GM18519 (cell line): ENCODE data around the gene PTRHD1.

Source experiments
- ATAC-seq: cut with Tn5 transposase; IDR thresholded peaks from one replicate; pipeline ENCODE4 v1.9.1; 2021; ENCODE audit warnings: mild to moderate bottlenecking, moderate library complexity; ENCODE audit not compliant: unreplicated experiment, low FRiP score

The PTRHD1 gene

DNA sequence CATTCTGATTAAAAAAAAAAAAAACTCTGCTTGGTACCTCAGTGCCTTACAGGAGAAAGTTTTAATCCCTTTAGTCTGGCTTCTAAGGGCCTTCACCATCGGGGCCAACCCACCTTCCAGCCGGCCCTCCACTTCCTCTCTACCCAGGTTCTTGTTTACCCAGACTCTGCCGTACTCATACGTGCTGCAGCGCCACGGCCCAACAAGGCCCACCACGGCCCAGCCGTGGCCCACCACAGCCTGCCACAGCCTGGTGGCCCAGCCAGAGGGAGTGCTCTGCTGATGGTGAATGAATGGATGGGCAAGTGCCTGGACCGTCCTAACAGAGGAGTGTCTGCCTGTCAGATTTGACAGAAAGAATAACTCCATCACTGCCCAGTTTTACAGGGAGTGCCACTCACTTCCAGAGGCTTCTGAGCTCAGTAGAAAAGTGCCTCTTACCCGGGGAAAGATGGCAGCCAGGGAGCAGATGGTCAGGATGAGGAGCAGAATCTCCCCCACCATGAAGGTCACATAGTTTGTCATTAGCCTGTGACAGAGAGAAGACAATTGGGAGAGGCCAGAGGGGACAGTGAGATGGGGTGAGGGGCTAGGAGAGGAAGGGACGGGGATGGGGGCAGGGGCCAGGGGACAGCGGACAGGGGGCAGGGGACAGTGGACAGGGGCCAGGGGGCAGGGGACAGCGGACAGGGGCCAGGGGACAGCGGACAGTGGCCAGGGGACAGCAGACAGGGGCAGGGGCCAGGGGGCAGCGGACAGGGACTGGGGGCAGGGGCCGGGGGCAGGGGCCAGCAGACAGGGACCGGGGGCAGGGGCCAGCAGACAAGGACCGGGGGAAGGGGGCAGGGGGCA, 38.3 kb upstream of the PTRHD1 start:
- no peak for ATAC-seq

DNA sequence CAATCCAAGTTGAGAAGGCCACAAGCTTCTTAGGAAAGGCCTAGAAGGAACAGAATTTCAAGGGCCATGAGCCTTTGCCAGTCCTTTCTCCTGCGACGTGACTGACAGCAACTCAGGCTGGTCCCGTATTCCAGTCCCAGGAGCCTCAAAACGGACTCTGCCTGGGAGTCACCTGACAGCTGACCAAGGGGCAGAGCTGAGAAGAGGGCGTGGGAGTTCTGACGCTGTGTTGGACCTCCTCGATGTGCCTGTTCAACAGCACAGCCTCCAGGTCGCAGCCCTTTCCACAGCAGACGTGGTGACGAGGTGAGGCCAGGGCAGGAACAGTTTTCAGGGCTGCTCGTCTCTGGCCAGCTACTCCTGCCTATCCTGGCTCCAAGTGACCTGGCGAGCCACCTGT, 37.6 kb upstream of the PTRHD1 start:
- no peak for ATAC-seq

DNA sequence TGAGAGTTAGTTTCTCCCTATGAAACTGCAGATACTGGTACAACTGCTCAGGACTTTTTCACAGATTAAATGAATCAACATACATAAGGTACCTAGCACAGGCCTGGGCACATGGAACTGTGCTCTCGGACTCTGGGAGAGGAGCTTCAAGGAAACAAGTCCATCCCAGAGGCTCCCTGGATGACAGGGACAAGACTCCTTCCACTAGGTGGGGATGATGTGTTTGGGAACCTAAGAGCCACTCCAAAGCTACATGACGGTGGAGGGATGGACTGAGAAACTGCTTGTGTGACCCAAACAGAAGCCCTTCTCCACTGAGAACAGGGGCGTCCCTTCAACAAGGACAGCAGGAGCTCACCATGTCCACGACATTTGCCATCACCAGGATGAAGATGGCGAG, 37.2 kb upstream of the PTRHD1 start:
- no peak for ATAC-seq

DNA sequence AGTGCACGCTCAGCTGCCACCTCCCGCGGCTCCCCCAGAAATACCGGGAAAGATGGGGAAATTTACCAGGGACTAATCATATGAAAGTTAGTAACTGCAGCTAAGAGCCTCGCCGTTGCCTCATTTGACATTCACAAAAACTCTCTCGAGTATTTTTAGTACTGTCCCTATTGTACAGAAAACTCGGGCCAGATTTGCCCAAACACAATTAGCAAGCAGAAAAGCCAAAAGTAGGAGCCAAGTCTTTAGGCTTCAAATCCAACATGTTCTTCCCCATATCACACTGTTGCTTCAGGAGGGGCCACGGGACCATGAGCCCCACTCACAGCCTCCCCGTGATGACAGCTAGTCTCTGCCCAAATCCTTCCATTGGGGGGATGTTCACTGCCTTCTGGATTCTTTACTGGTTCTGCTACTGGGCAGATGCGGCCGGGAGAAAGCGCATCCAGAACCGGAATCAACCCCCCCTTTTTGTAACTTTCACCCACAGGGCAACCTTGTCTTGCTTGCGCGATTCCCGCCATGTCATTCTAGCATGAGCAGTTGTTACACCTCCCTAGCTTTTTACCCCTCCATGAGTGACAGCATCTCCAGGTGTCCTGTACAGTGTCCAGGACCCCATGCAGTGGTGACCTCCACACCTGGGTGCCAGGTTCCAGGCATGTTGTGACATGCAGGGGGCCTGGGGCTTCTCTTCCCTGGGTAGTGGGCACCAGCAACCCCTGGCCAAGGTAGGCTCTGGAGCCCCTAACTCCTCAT, 35.2 kb upstream of the PTRHD1 start:
- ATAC-seq = no peak

DNA sequence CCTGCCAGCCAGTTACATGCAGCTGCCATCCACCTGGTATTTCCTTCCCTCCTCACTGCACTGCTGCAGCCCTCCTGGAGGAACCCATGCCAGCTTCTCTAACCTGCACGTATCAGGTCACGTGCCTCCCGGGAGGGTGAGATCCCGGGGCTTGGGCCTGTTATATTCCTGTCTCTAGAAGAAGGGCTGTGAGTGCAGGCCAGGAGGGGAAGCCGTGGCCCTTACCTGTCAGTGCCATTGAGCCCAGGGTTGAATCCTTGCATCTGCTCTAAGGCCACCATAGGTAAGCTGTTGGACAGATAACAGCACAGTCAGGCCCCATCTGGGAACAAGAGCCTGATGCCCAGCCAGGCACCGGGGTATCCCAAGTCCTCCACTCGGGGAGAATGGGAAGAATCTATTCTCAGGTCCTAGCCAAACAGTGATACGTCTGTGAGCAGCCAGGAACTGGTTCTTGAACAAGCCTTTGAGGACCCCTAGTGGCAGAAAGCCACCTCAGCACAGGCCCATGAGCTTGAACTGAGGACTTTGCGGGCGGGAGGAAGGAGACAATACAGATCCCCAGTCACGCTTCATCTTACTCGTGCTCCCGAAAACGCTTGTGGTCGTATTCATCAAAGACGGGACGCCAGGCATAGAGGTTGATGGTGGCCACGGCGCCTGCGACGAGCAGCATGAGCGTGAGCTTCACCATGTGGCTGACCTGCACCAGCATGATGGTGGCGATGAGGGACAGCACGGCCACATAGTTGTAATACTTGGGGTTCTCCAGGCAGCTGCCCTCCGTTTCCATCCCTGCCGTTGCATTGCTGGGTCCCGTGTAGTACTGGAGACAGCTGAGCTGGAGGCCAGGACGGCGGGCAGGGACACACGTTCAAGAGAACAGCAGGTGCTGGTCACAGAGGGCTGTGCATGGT, 34.4 kb upstream of the PTRHD1 start:
- ATAC-seq = peak; percentile 82

DNA sequence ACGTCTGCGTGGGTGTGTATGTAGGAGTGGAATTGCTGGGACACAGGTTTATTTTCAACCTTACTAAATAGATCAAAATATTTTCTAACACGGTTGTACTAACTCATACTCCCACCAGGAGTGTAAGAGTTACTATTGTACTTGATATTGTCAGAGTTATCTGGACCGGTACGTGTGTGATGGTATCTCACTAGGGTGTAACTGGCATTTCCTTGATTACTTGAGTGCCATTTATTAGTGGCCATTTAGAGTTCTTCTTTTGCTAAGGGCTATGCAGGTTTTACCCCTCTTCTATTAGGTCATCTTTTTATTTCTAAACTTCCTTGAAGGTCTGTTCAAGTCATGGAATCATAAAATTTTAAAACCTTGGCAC, 33.6 kb upstream of the PTRHD1 start:
- ATAC-seq = no peak

DNA sequence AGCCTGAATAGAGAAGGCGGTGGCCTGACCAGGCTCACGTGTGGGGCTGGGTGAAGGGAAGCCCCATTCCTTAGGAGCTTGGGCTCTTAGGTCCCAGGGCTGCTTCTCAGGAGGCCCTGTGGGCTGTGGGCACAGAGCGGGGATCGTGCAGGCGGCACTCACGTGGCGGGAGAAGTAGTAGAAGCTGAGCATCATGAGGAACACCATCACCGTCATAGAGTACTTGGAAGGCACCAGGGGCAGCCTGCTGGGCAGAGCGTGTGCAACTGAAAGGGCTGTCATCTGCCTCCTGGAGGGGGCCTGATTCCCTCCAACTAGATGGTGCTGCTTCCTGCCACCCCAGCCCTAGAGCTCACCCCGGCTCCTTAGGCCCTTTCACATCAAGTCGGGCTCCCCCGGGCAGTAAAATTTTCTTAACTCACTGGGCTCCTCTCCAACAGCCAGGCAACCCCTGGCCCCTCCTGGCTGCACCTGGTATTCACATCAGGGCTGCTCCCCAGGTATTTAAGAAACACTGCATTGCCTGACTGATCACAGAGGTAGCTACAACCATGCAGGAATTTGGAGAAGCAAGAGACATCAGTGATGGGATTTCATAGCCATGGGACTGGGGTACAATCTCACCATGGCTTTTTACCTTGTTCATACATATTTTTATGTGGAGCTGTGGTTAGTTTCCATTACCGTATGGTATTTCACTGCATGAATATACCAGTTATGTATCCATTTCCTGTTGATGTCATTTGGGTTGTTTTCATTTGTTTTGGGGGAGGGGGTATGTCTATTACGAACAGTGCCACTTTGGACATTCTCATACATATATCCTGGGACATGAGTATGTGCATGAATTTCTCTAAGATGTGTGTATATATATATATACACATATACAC, 32.9 kb upstream of the PTRHD1 start:
- ATAC-seq = no peak

DNA sequence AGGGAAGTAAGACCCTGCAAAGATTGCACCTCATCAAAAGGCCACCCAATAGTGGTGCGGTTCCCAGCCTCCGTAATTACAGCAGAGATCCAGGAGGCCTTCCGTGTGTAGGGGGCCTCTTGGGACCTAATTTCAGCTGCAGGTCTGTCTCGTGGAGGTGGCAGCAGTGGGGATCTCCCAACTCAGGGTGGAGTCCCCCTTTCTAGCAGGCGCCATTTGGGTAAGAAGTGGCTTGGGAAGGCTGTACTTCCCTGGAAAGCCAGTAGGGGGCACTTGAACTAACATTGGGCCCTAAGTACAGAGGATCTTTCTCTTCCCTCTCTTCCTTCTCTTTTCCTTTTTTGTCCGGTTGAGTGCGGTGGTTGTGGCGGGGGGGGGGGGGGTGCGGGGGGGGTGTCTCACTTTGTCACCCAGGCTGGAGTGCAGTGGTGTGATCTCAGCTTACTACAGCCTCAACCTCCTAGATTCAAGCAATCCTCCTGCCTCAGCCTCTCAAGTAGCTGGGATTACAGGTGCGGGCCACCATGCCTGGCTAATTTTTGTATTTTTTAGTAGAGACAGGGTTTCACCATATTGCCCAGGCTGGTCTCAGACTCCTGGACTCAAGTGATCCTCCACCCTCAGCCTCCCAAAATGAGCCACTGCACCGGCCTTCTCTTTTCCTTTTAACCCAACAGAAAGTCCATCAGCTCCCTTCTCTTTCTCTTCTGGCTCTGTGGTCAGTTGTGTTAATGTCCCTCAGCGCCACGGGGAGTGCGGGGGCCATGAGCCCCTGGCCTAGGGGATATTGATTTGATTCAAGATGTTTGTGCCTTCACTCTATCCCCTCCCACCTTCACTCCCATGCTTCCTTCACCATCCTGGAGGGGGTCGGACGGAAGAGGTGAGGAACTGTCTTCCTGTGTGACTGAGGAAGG, 32.0 kb upstream of the PTRHD1 start:
- ATAC-seq = no peak

DNA sequence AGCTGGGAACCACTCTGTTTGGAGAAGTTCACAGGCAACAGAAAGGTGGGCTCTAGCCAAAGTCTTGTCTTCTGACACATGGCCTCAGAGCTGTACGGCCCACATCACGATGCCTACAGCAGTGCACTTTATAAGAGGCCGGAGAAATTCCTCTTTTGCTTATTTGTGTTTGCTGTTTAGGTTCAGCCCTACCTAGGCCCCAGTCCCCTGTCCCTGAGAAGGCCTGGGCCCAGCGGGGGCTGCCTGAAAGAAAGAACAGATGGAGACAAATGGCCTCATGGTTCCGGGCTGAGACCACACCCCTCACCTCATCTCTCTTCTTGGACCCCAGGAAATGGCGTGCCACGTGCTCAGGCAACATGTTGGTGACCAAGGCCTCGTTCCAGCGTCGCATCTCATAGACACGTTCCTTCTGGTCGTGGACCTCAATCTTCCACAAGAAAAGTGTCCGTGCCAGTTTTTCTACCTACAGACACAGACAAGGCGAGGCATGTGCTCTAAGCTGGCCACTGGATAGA, 30.9 kb upstream of the PTRHD1 start:
- no peak for ATAC-seq

DNA sequence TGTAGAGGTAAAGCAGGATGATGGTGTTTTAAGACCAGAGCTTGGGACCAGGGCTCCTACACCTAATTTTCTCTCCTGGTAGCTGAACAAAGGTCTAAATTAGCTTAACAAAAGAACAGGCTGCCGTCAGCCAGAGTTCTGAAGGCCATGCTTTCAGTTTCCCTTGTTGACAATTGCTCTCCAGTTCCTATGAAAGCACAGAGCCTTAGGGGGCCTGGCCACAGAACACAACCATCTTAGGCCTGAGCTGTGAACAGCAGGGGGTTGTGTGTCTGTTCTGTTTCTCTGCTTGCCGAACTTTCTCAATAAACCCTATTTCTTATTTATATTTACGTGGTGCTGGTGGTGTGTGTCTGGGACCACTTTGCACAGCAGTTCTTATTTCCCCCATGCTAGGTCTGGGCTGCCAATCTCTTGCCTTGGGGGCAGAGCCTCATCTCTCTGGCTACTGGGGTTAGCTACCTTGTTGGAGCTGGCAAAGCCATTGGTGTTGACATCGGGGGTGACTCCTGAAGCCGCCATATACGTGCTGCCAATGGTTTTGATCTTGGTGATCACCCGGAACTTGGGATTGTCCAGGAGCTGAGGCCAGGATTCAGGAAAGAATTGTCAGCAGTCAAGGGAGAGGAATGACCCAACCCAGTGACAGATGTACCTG, 29.0 kb upstream of the PTRHD1 start:
- ATAC-seq = no peak

DNA sequence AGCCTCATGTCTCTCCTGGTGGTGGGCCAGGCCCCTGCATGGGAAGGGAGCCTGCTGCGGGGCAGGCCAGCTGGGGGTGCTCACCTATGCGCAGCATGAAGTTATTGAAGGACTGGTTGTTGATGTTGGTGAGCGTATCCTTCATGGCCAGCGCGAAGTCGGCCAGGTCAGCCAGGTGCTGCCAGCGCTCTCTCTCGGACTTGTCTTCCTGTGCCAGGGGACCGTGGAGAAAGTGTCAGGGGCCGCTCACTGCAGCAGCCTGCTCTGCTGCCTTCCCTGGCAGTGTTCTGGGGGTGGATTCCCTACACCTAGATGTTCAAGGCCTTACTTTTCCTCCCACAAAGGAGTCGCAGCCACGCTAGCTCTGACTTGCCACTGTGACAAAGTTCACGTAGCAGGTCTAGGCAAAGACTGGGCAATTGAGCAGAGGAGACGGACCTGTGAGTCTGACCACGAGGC, 28.3 kb upstream of the PTRHD1 start:
- ATAC-seq = no peak

DNA sequence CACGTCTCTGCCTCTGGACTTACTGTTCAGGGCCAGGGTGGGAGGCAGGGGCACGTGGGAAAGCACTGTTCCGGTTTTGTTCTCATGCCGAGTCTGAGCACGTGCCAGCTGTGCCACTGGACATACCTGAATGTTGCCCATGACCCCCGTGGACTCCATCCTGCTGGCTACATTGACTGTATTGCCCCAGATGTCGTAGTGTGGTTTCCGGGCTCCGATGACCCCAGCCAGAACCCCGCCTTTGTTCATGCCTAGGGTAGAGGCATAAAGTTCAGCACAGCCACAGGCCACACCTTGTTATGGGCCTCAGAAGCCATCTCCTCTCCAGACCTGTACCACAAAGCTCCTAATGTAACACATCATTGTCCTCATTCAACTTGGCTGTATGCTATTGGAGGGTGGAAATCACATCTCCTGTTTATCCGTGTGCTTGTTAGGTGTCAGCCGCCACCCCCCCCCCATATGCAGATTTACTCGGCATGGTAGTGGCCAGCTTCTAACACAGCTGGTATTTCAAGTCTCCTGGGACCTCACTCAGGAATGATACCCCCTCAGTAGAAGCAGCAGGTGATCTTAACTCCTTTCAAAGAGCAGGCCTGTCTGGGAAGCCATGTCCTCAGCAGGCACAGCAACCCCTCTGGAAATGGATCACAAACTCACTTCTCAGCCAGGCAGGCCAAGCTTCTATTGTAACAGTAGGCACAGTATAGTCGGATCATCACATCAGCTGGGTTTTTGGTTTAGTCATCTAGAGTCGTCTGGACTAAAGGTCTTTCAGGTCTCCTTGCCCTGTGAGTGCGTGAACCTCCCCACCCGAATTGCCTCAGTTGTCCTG, 27.6 kb upstream of the PTRHD1 start:
- ATAC-seq = no peak

DNA sequence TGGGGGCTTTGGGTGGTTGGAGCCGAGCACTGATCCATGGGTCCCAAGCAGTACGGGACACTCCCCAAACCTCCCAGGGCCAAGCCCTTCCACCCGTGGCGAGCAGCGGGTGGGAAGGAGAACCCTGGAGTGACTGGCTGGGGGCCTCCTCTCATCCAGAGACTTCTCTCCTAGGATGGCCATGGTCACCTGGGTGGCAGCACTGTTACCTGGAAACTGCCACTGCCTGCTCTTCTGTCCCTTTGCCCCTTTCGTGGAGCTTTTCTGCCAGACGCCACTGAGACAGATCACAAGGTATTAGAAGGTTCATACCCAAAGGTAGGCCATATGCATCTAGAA, 27.0 kb upstream of the PTRHD1 start:
- ATAC-seq = no peak

DNA sequence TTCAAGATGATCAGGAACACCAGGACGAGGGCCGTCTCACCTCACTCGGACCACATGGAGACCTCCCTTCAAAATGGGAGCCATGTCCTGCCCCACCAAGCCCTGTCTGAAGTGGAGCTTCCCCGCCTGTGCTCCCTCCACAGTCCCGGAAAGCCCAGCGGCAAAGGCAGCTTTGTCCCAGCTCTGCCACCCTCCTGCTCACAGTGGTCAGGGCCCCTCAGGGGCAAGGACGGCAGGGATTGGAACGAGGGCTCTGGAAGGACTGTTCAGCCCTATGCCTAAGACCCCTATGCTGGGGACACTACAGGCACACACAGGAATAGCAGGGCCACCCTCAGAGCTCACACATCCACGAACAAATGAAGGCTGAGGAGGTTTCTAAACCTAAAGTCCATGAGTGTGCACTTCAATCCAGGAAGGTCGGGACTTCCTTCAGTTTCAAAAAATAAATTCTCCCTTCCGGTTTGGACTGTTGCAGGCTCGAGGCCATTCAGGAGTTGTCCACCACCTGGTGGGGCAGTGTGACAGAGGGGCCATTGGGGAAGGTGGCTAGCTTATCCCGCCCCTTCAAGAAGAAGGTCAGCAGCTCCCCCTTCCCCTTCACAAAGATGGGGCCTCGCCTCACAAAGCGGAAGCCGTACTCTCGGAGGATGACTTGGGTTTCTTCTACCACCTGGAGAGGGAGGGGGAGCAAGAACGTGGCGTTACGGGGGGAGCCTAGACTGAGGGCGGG, 26.4 kb upstream of the PTRHD1 start:
- ATAC-seq = no peak

DNA sequence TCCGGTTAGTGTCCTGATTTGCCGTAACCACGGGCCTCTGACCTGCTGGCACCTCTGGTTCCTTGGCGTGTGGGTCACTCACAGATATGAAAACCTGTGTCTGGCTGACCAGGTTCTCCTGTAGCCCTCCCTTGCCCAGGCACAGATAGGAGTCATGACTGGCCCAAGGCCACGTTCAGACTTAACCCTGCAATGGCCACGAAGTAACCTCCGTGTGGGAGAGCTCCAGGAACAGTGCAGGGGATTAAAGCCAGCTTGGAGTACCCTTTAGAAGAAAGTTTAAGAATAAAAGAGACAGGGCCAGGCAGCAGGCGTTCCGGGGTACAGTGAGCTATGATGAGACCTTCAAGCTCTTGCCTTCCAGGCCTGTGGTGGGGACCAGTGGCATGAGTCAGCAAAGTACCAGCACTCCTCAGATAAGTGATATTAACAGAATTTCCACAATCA, 25.6 kb upstream of the PTRHD1 start:
- no peak for ATAC-seq

DNA sequence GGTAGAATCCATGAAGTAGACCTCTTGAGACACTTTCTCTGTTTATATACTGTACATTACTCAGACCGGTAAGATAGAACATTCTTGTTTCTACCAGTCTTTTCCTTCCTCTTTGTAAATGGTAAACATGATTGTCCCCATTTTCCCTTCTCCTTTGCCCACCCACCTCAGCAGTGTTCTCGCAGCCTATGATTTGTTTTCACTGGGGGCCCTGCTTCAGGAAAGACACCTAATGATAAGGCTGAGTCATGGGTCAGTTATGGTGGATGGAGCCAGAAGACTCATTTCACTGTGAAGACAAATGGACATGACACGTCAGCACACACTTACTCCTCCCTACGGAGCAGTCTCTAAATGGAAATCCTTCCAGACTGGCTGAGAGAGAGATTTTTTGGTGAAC, 23.7 kb upstream of the PTRHD1 start:
- ATAC-seq = no peak

DNA sequence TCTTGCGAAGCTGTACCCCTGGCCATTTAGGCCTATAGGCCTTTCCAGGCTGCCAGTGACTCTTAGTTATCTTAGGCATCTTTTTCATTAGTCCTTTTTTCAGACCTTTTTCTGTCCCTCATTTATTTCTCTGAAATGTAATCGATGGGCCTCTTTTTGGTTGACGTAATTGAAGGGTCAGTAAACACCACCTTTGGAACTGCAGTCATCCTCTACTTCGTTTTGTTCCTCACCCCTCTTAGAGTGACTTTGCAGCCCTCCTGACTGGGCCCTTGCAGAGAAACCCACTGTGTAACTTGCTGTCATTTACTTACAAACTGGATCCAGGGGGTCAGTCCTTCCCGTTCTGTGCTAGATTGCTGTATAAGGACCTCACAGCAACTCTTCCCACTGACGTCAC, 23.2 kb upstream of the PTRHD1 start:
- no peak for ATAC-seq
